ENCODE measurements around the gene SLC6A3. TPM values are rescaled to one million over a fixed set of nuclear protein-coding genes. Genes with fewer than 3 reads are reported as not detected.

SLC6A3 gene
- total and polyA plus RNA-seq, 9 of the 15 experiments (the other 6 are each of a cell fraction or from before 2014, with no cell fraction given), result not detected

- CTCF ChIA-PET (ENCODE audit: low intra/inter-chr PET ratio), result no interaction called here
- FAIRE-seq, result no peak
- WGBS (ENCODE audit: insufficient coverage, low coverage, missing lambda C conversion rate), result 84% methylated on average over 42 of the region's 46 CpGs
- H3K27me3 ChIP-seq (ENCODE audit: control insufficient read depth in 2 of 2, insufficient read depth in 2 of 2, low read length in 2 of 2), result no peaks in the 10 kb centered on the region; a peak in 1 of 5 replicates
- H2AFZ ChIP-seq (ENCODE audit: low read depth, low read length), result no peak overlapping the region
- H3K9me1 ChIP-seq (ENCODE audit: control insufficient read depth, insufficient read depth, low read length), result no peaks in the 10 kb centered on the region
- POLR2A ChIA-PET, result no interaction called here
- H3K9ac ChIP-seq (ENCODE audit: insufficient read depth in 1 of 2, low read depth in 2 of 2, low read length in 2 of 2), result no peak overlapping the region
- H3K27ac ChIP-seq (ENCODE audit: extremely low read depth, low read depth, low read length), result no peak overlapping the region
- no TSS peak for BruUV-seq (replicated peaks)
- H3K4me2 ChIP-seq (ENCODE audit: insufficient read depth, low read length), result no peak overlapping the region
- DNase-seq (ENCODE audit: extremely low read depth in 1 of 4, low spot score in 3 of 4), result no peak
- ATAC-seq, result no peak
- intact Hi-C loops (cut with micrococcal nuclease), result no loop called here
- H3K4me1 ChIP-seq (replicated peaks in 1 of 2; ENCODE audit: control insufficient read depth in 2 of 2, insufficient read depth in 2 of 2, low read length in 2 of 2), result peaks cover 0 to 13% of the 10 kb centered on the region in 2 experiments; a peak in 1 of 5 replicates
- H3K79me2 ChIP-seq (ENCODE audit: control insufficient read depth, insufficient read depth, low read length), result no peaks in the 10 kb centered on the region
- peaks cover 17% of the 10 kb centered on the region for H3K9me3 ChIP-seq (replicated peaks; ENCODE audit: control insufficient read depth, insufficient read depth, low read depth, low read length)
- H4K20me1 ChIP-seq (replicated peaks; ENCODE audit: control insufficient read depth, insufficient read depth, low read length), result no peaks in the 10 kb centered on the region
- in situ Hi-C loops (cut with MboI), result no loop called here
- no peak overlapping the region for H3K4me3 ChIP-seq
- H3K36me3 ChIP-seq (ENCODE audit: control insufficient read depth, insufficient read depth, low read length), result no peaks in the 10 kb centered on the region; the same call in 2 of the 3 replicates
- no peak for TF ChIP-seq SUPT5H (IDR thresholded peaks at IDR 0.05)
- TF ChIP-seq ZFP1 (CRISPR knock-in tag; IDR thresholded peaks at IDR 0.05), result no peak
- TF ChIP-seq UBTF (IDR thresholded peaks at IDR 0.05; ENCODE audit: borderline replicate concordance in 1 of 2, low read depth in 2 of 2, low read length in 2 of 2), result no peak
- TF ChIP-seq WHSC1 (IDR thresholded peaks at IDR 0.05; ENCODE audit: low read length), result no peak
- no peak for TF ChIP-seq CEBPZ (IDR thresholded peaks at IDR 0.05; ENCODE audit: borderline replicate concordance, low read depth, low read length)
- TF ChIP-seq FOS (IDR thresholded peaks at IDR 0.05; ENCODE audit: extremely low read depth, insufficient read length), result no peak
- no peak for TF ChIP-seq TCF7L2 (IDR thresholded peaks at IDR 0.05; ENCODE audit: low read depth, low read length)
- no peak for TF ChIP-seq ZNF324 (CRISPR knock-in tag; IDR thresholded peaks at IDR 0.05)
- TF ChIP-seq SRSF3 (IDR thresholded peaks at IDR 0.05; ENCODE audit: insufficient read depth, low read length), result no peak
- no peak for TF ChIP-seq ZNF609 (CRISPR knock-in tag; IDR thresholded peaks at IDR 0.05; ENCODE audit: borderline replicate concordance)
- TF ChIP-seq CBFB (CRISPR knock-in tag; IDR thresholded peaks at IDR 0.05), result no peak
- TF ChIP-seq SMARCA4 (IDR thresholded peaks at IDR 0.05), result no peak
Observed at GRCh38 chr5:1463326-1464095, 18.3 kb upstream of the SLC6A3 start.
